WI38 (cell line): ENCODE measurements around the gene AHDC1.

Source experiments
- H3K4me3 ChIP-seq: 2 replicates; pipeline ENCODE4 v1.5.1; 2011; ENCODE audit warnings: low read depth, mild to moderate bottlenecking, control low read depth, low read length
- CTCF ChIP-seq: IDR thresholded peaks from 2 replicates; pipeline ENCODE4 v1.5.1; 2012; ENCODE audit warnings: low read depth, mild to moderate bottlenecking, control low read depth, low read length

The AHDC1 gene

DNA sequence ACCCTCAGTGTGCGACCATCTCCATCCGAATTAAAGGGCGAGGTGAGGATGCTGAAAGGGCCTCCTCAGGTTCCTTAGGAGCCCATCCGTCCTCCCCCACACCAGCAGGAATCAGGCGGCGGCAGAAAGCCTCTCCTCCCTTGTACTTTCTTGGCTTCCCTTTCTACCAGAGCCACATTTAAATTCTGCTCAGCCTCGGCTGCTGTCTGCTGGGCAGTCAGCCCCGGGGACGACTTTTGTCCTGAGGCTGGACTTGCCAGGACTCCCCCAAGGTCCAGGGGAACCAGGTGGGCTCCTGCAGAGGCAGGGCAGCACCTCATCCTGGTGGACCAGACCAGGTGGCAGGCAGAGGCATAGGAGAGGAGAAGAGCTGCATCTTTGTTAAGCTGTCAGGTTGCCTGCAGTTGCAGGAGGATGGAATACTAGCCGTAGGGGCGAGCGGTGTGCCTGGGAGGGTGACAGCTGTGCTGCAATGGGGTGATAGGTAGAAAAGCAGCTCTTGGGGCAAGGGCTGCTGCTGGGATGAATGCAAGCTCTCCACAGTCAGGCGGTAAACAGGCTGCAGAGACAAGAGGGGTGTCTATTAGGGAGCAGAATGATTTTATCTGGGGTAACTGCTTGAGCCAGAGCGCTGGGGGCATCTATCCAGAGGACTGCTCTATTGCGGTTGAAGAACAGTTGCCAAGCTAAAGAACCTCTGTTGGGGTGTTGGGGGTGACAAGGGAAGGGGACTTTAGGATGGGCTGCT is 67.8 kb downstream of the AHDC1 start:
- H3K4me3 ChIP-seq, result no peak overlapping the region
- TF ChIP-seq CTCF, result no peak

GRCh38 chr1:27535386-27535785 is 68.6 kb downstream of the AHDC1 start:
- no peak overlapping the region for H3K4me3 ChIP-seq
- TF ChIP-seq CTCF, result no peak

DNA sequence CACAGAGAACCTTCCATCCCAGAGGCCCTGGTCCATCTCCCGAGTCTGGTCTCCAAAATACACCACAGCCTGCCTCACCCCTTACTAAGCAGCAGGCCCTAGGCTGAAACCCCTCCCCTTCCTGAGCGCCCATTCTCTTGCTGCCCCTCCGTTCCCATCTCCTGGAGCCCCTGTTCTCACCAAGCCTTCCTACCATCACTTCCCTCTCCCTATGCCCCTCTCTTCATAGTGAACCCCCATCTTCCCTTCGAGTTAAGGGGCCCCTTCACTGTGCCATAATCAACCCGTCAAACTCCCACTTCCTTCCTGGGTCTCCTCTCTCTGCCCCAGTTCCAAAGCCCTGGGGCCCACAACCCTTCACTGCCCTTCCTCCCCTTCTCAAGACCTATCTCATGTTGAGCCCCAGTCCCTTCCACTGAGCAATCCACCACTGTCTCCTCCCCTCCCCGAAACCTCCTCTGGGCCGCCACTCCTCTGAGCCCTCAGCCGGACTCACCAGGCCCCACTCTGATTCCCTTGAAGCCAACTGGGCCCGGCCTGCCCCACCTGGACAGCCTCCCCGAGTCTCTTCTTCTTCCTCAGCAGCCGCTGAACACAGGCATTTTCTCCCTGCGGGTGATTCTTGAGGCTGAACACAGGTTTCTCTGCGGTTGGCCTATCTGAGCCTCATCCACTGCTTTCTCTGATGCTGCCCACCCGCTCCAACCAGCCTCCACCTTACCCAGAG is 71.8 kb downstream of the AHDC1 start:
- no peak for TF ChIP-seq CTCF
- H3K4me3 ChIP-seq, result no peak overlapping the region

GRCh38 chr1:27530192-27530591 is 73.8 kb downstream of the AHDC1 start:
- TF ChIP-seq CTCF, result no peak
- H3K4me3 ChIP-seq, result no peak overlapping the region

DNA sequence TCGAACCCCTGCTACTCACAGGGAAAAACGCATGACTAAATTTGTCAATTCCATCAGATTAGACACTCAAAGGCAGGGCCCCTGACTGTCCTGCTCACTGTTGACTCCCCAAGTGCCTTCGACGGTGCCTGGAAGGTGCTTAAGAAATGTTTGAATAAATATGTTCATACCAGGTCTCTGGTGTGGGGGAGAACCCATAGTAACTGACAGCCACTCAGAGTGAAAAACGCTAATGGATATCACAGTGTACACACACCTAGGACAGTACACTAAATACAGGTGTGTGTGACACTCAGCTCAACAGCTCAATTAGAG is 74.3 kb downstream of the AHDC1 start:
- no peak overlapping the region for H3K4me3 ChIP-seq
- no peak for TF ChIP-seq CTCF

DNA sequence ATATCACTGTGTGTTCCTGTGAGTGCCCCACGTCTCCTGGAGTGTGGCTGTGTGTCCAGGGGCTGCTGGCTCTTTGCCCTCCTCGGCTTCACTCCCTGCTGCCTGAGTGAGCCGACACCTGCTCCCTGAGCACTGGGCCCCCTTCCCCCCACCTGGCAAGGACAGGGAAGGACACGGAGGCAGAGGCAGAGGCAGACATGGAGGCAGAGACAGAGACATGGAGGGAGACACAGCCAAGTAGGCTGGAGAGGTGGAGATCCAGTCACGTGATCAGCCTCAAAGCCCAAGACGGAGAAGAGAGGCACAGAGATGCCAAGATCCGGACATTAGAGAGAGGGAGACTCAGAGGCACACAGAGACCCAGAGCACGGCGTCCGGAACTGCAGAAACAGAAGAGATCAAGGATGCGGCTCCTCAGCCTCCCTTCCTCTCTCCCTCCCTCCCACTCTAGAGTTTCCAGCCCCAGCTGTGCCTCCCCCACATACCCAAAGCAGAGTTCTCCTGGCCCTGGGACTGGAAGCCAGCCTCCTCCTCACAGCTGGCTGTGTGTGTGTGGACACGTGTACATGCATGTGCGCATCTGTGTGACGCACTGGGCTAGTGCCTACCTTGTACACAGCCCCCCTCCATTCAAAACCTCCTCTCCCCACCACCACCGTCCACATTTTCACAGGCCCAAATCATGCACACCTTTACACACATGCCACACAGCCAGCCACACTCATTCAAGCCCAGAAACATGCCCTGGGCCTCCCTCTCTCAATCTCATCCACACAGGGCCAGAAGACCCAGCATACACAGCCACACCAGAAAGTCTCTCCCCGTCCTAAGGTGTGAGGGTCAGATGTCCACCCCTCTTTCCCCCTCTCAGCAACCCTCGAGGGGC is 74.9 kb downstream of the AHDC1 start:
- no peak overlapping the region for H3K4me3 ChIP-seq
- TF ChIP-seq CTCF, result no peak
